Measurements from ENCODE around the gene PEPD.

PEPD gene

GRCh38 chr19:33545217-33545981 lies 23.8 kb upstream of the PEPD start:
- DNase-seq, result no peak

- DNase-seq, result no peak
These were observed 13.6 kb upstream of the PEPD start for GRCh38 chr19:33535226-33535625.

GRCh38 chr19:33532859-33533460 lies 11.4 kb upstream of the PEPD start:
- no peak for DNase-seq

GRCh38 chr19:33530842-33531241 lies 9.3 kb upstream of the PEPD start:
- no peak for DNase-seq

GRCh38 chr19:33530296-33530695 lies 8.7 kb upstream of the PEPD start:
- no peak for DNase-seq

GRCh38 chr19:33529094-33529676 lies 7.6 kb upstream of the PEPD start:
- no peak for DNase-seq

GRCh38 chr19:33528404-33528803 lies 6.8 kb upstream of the PEPD start:
- DNase-seq, result no peak

- DNase-seq, result no peak
These were observed 5.5 kb upstream of the PEPD start for GRCh38 chr19:33527125-33527524.

GRCh38 chr19:33524024-33524664 lies 2.6 kb upstream of the PEPD start:
- DNase-seq, result no peak

GRCh38 chr19:33523167-33523566 lies 1.6 kb upstream of the PEPD start:
- DNase-seq, result no peak

GRCh38 chr19:33522371-33522662 lies 726 bp upstream of the PEPD start:
- no peak for DNase-seq

- no peak for DNase-seq
These were observed 629 bp downstream of the PEPD start for GRCh38 chr19:33520844-33521479.

- DNase-seq, result no peak
These were observed 1.4 kb downstream of the PEPD start for GRCh38 chr19:33520048-33520643.

- DNase-seq, result no peak
These were observed 2.2 kb downstream of the PEPD start for GRCh38 chr19:33519416-33519815.

- no peak for DNase-seq
These were observed 3.0 kb downstream of the PEPD start for GRCh38 chr19:33518541-33518940.

- DNase-seq, result no peak
These were observed 3.7 kb downstream of the PEPD start for GRCh38 chr19:33517922-33518321.

- no peak for DNase-seq
These were observed 5.7 kb downstream of the PEPD start for GRCh38 chr19:33515921-33516320.

GRCh38 chr19:33514885-33515551 lies 6.6 kb downstream of the PEPD start:
- DNase-seq, result no peak

- DNase-seq, result no peak
These were observed 8.2 kb downstream of the PEPD start for GRCh38 chr19:33513424-33513823.

- no peak for DNase-seq
These were observed 8.9 kb downstream of the PEPD start for GRCh38 chr19:33512580-33513137.

GRCh38 chr19:33512021-33512420 lies 9.6 kb downstream of the PEPD start:
- no peak for DNase-seq

- no peak for DNase-seq
These were observed 10.2 kb downstream of the PEPD start for GRCh38 chr19:33511346-33511745.
